Lower leg skin (tissue), 4 donors: Measurements from ENCODE around the gene NDUFAF8. TPM values are rescaled to one million over a fixed set of nuclear protein-coding genes. Genes with fewer than 3 reads are reported as not detected.

Experiments used
- DNase-seq, 2 donors: peaks; one replicate each; pipeline ENCODE4 v3.0.0-alpha.2; 2019; ENCODE audit warnings: low spot score in 2 of 2
- H3K4me3 ChIP-seq: fragments of 200-600 bp; sonication (generic); 2 replicates; pipeline ENCODE4 v1.5.1; 2017; ENCODE audit warnings: mild to moderate bottlenecking, low read depth; ENCODE audit not compliant: poor library complexity, severe bottlenecking
- POLR2A ChIP-seq, 2 donors: fragments of 450-650 bp; IDR thresholded peaks; one replicate each; pipeline ENCODE4 v1.6.1; 2016 to 2017; ENCODE audit warnings: antibody characterized with exemption in 2 of 2, mild to moderate bottlenecking in 1 of 2, moderate library complexity in 1 of 2
- WGBS, 2 donors: methylation state at CpG; one replicate each; pipeline ENCODE4 v1.1.5; 2018; 5-methylcytosine and 5-hydroxymethylcytosine counted together
- intact Hi-C: fragments of 100-400 bp; cut with DNase I; formaldehyde crosslinking; loops from one replicate; pipeline ENCODE4 v1.15.0; 2023; ENCODE audit warnings: low total_unique reads
- total RNA-seq, 4 donors: library from RNA; depleted of rRNA; stranded (reverse); fragments of >200 nt; gene quantifications; one replicate each; pipeline ENCODE4 v1.1.0, GENCODE V29; 2016
- TF ChIP-seq, protein P1 (sequence below), 3 donors: fragments of 450-650 bp; IDR thresholded peaks; one replicate each; pipeline ENCODE4 v1.5.1; 2016; ENCODE audit warnings: antibody characterized with exemption in 3 of 3, mild to moderate bottlenecking in 3 of 3, moderate library complexity in 2 of 3

The NDUFAF8 gene
- total RNA-seq, 4 donors from 2014 or later, result 10.0 to 30.4 (median 15.9) TPM

GRCh38 chr17:81199482-81199830 is 39.7 kb upstream of the NDUFAF8 start:
- intact Hi-C loops, result no loop called here
- DNase-seq, result no peak
- 91 to 97% methylated on average over 7 to 18 of the region's 18 CpGs for WGBS, 2 donors
- H3K4me3 ChIP-seq, result no peak overlapping the region
- TF ChIP-seq, protein P1, sequence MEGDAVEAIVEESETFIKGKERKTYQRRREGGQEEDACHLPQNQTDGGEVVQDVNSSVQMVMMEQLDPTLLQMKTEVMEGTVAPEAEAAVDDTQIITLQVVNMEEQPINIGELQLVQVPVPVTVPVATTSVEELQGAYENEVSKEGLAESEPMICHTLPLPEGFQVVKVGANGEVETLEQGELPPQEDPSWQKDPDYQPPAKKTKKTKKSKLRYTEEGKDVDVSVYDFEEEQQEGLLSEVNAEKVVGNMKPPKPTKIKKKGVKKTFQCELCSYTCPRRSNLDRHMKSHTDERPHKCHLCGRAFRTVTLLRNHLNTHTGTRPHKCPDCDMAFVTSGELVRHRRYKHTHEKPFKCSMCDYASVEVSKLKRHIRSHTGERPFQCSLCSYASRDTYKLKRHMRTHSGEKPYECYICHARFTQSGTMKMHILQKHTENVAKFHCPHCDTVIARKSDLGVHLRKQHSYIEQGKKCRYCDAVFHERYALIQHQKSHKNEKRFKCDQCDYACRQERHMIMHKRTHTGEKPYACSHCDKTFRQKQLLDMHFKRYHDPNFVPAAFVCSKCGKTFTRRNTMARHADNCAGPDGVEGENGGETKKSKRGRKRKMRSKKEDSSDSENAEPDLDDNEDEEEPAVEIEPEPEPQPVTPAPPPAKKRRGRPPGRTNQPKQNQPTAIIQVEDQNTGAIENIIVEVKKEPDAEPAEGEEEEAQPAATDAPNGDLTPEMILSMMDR (IDR thresholded peaks at IDR 0.05), result no peak
- no peak for TF ChIP-seq POLR2A (IDR thresholded peaks at IDR 0.05)

- TF ChIP-seq, protein P1 (IDR thresholded peaks at IDR 0.05), result no peak
- no peak for TF ChIP-seq POLR2A (IDR thresholded peaks at IDR 0.05)
- DNase-seq, result no peak
- intact Hi-C loops, result no loop called here
- 79 to 97% methylated on average over 8 to 18 of the region's 18 CpGs for WGBS, 2 donors
- no peak overlapping the region for H3K4me3 ChIP-seq
Measured at GRCh38 chr17:81200201-81200600, 38.9 kb upstream of the NDUFAF8 start.

- WGBS, 2 donors, result 71 to 74% methylated on average over 27 of the region's 27 CpGs
- H3K4me3 ChIP-seq, result no peak overlapping the region
- intact Hi-C loops, result no loop called here
- DNase-seq, result peak in 1 of 2 donors; percentile 58
- TF ChIP-seq, protein P1 (IDR thresholded peaks at IDR 0.05), result no peak
- no peak for TF ChIP-seq POLR2A (IDR thresholded peaks at IDR 0.05)
Measured at GRCh38 chr17:81200695-81201580, 38.2 kb upstream of the NDUFAF8 start.

- WGBS, 2 donors, result 88 to 95% methylated on average over 10 of the region's 10 CpGs
- TF ChIP-seq, protein P1 (IDR thresholded peaks at IDR 0.05), result no peak
- no peak overlapping the region for H3K4me3 ChIP-seq
- intact Hi-C loops, result no loop called here
- DNase-seq, result no peak
Measured at GRCh38 chr17:81202318-81202717, 36.8 kb upstream of the NDUFAF8 start.

GRCh38 chr17:81203136-81203535 is 36.0 kb upstream of the NDUFAF8 start:
- H3K4me3 ChIP-seq, result no peak overlapping the region
- intact Hi-C loops, result no loop called here
- TF ChIP-seq, protein P1 (IDR thresholded peaks at IDR 0.05), result no peak
- TF ChIP-seq POLR2A (IDR thresholded peaks at IDR 0.05), result no peak
- no peak for DNase-seq
- 94 to 96% methylated on average over 19 to 20 of the region's 20 CpGs for WGBS, 2 donors
